ENCODE measurements around the gene CAMKK2. TPM values are rescaled to one million over a fixed set of nuclear protein-coding genes. Genes with fewer than 3 reads are reported as not detected.

Gene CAMKK2
- total and polyA plus RNA-seq, 2 of the 13 experiments (the other 11 are each of a cell fraction or from before 2014, with no cell fraction given): 18.8 to 20.0 TPM

- Histone ChIP-seq H3K4me3 (replicated peaks in 1 of 3; ENCODE audit: insufficient read depth in 1 of 3, low read depth in 2 of 3, low read length in 3 of 3) (no peak overlapping the region), H3K79me2 (ENCODE audit: insufficient read depth, low read length) (no peaks in the 10 kb centered on the region), H3K4me1 (ENCODE audit: insufficient read depth, low read length) (peaks cover 10% of the 10 kb centered on the region), H3K4me2 (ENCODE audit: low read depth, low read length) (no peak overlapping the region), H3K36me3 (replicated peaks in 1 of 2; ENCODE audit: control insufficient read depth in 1 of 2, insufficient read depth in 2 of 2, low read length in 2 of 2) (no peaks in the 10 kb centered on the region), H3K9ac (ENCODE audit: insufficient read depth, low read depth, low read length) (no peak overlapping the region), H3K27me3 (ENCODE audit: control insufficient read depth in 1 of 2, insufficient read depth in 2 of 2, low read length in 2 of 2) (peaks cover 0 to 6% of the 10 kb centered on the region in 2 experiments; a peak in 1 of 5 replicates), H2AFZ (ENCODE audit: low read length) (no peak overlapping the region), H3K9me3 (ENCODE audit: low read length) (no peaks in the 10 kb centered on the region), H4K20me1 (ENCODE audit: insufficient read depth, low read length) (no peaks in the 10 kb centered on the region), H3K27ac (ENCODE audit: extremely low read length, insufficient read depth, low read length) (no peak overlapping the region)
- no TSS peak for BruUV-seq (replicated peaks)
- CTCF ChIA-PET (ENCODE audit: low intra/inter-chr PET ratio, low total read pairs): no interaction called here
- in situ Hi-C loops (cut with HindIII; ENCODE audit: extremely low pct_ligation_motif_present, low pct_unique_long_range_greater_than_20kb) (no loop called here), intact Hi-C loops (cut with micrococcal nuclease; ENCODE audit: unreplicated experiment) (no loop called here)
- POLR2A ChIA-PET: interaction anchor here (0.7 kb wide), 1 partner anchor 689 kb away, joined by 5 read pairs; no protein-coding TSS in a partner anchor
- 24% methylated on average over 5 of the region's 7 CpGs for WGBS (ENCODE audit: low lambda C conversion rate)
- FAIRE-seq (no peak), ATAC-seq (peak; percentile 46; the same call in 1 of the 3 replicates), DNase-seq (ENCODE audit: low spot score) (no peak)
- no peak for TF ChIP-seq THAP11 (CRISPR knock-in tag; IDR thresholded peaks at IDR 0.05)
- TF ChIP-seq STAG1 (CRISPR knock-in tag; IDR thresholded peaks at IDR 0.05): no peak
- no peak for TF ChIP-seq SIN3A (IDR thresholded peaks at IDR 0.05; ENCODE audit: borderline replicate concordance, low read depth, low read length)
- no peak for TF ChIP-seq LCORL (IDR thresholded peaks at IDR 0.05)
- TF ChIP-seq LCORL (CRISPR knock-in tag; IDR thresholded peaks at IDR 0.05): no peak
- TF ChIP-seq AHDC1 (CRISPR knock-in tag; IDR thresholded peaks at IDR 0.05; ENCODE audit: borderline replicate concordance): no peak
- no peak for TF ChIP-seq SRY (CRISPR knock-in tag; IDR thresholded peaks at IDR 0.05)
- TF ChIP-seq ZNF879 (CRISPR knock-in tag; IDR thresholded peaks at IDR 0.05): no peak
- TF ChIP-seq ZNF33B (CRISPR knock-in tag; IDR thresholded peaks at IDR 0.05): no peak
- no peak for TF ChIP-seq ZNF75D (CRISPR knock-in tag; IDR thresholded peaks at IDR 0.05; ENCODE audit: borderline replicate concordance)
- no peak for TF ChIP-seq ZNF883 (CRISPR knock-in tag; IDR thresholded peaks at IDR 0.05; ENCODE audit: not compliant biosample characterization)
- no peak for TF ChIP-seq ZNF446 (CRISPR knock-in tag; IDR thresholded peaks at IDR 0.05)
- TF ChIP-seq RFX1 (IDR thresholded peaks at IDR 0.05): no peak
- no peak for TF ChIP-seq ZNF816 (CRISPR knock-in tag; IDR thresholded peaks at IDR 0.05; ENCODE audit: borderline replicate concordance)
- no peak for TF ChIP-seq ZNF747 (CRISPR knock-in tag; IDR thresholded peaks at IDR 0.05; ENCODE audit: borderline replicate concordance)
- TF ChIP-seq POLR2G (IDR thresholded peaks at IDR 0.05; ENCODE audit: low read depth, low read length): no peak
- TF ChIP-seq ZSCAN12 (CRISPR knock-in tag; IDR thresholded peaks at IDR 0.05): no peak
These were observed 97.6 kb downstream of the CAMKK2 start for GRCh38 chr12:121198949-121199348.
